DND-41 (cell line): ENCODE data around the gene SLC16A14.

Experiments
- EZH2 ChIP-seq: IDR thresholded peaks from 3 replicates; pipeline ENCODE4 v1.6.1; 2012; ENCODE audit warnings: borderline replicate concordance, low read depth, mild to moderate bottlenecking, moderate library complexity, low read length, inconsistent platforms; ENCODE audit not compliant: severe bottlenecking
- TF ChIP-seq, protein P1 (sequence below): IDR thresholded peaks from 2 replicates; pipeline ENCODE4 v1.5.1; 2012; ENCODE audit warnings: borderline replicate concordance, low read length, moderate library complexity, mild to moderate bottlenecking; ENCODE audit not compliant: poor library complexity, severe bottlenecking; ENCODE audit errors: extremely low read depth

DNA sequence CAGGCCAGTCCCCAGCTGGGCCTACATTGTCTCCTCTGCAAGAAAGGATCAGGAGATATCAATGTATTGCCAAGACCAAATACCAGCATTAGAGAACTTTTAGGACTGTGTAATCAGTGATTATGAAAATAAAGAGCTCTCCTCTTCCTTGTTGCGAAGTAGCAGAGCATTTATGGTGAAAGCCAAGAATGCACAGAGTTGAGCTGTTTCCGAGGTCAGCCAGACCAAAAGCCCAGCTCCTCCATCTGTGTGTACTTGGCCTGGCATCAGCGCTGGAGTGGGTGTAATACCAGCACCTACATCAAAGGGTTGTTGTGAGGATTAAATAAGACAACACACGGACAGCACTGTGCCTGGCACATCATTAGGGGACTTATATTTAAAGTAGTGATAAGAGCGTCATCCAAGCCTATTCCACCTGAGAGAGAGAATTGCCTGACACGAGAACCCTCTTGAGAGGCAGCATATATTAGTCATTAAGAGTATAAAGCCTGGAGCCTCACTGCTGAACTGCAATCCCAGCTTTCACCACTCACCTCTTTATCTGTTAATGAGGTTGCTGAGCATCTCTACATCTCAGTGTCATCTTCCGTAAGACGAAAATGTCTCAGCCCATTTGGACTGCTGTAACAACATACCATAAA is 7.4 kb upstream of the SLC16A14 start:
- TF ChIP-seq, protein P1, sequence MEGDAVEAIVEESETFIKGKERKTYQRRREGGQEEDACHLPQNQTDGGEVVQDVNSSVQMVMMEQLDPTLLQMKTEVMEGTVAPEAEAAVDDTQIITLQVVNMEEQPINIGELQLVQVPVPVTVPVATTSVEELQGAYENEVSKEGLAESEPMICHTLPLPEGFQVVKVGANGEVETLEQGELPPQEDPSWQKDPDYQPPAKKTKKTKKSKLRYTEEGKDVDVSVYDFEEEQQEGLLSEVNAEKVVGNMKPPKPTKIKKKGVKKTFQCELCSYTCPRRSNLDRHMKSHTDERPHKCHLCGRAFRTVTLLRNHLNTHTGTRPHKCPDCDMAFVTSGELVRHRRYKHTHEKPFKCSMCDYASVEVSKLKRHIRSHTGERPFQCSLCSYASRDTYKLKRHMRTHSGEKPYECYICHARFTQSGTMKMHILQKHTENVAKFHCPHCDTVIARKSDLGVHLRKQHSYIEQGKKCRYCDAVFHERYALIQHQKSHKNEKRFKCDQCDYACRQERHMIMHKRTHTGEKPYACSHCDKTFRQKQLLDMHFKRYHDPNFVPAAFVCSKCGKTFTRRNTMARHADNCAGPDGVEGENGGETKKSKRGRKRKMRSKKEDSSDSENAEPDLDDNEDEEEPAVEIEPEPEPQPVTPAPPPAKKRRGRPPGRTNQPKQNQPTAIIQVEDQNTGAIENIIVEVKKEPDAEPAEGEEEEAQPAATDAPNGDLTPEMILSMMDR = no peak
- no peak for TF ChIP-seq EZH2
